Omental fat pad (tissue), 4 donors: ENCODE results near the gene COQ7. TPM values are rescaled to one million over a fixed set of nuclear protein-coding genes. Genes with fewer than 3 reads are reported as not detected.
A peak's percentile ranks its signal among the peaks of the same experiment; 100 is the strongest.

Experiments used
- ATAC-seq: fragments of 150-250 bp; one replicate; pipeline ENCODE4 v1.9.1; 2016; ENCODE audit warnings: mild to moderate bottlenecking, moderate library complexity; ENCODE audit not compliant: low FRiP score
- DNase-seq: peaks from one replicate; pipeline ENCODE4 v3.0.0-alpha.2; 2019; ENCODE audit warnings: low spot score
- total RNA-seq, 4 donors: library from RNA; depleted of rRNA; stranded (reverse); fragments of >200 nt; gene quantifications; one replicate each; pipeline ENCODE4 v1.1.0, GENCODE V29; 2016
- TF ChIP-seq, protein P1 (sequence below), 3 donors: fragments of 450-650 bp; IDR thresholded peaks; one replicate each; pipeline ENCODE4 v1.5.1; 2016 to 2017; ENCODE audit warnings: antibody characterized with exemption in 3 of 3, mild to moderate bottlenecking in 3 of 3, moderate library complexity in 2 of 3

COQ7 gene
- total RNA-seq, 4 donors from 2014 or later: 11.0 to 17.4 (median 11.9) TPM

DNA sequence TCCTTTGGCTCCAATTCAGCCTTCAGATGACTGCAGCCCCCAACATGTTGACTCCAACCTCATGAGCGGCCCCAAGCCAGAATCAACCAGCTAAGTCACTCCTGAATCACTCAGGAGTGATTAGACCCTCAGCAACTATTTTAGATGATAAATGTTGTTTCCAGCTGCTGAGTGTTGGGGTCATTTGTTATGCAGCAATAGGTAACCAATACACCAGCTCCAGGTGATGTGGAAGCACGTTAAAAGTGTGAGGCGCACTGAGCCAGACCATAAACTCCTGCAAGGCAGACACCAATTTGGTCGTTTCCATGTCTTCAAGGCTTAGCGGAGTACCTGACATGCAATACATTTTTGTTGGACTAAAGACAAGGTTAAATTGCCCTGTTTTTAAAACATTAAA lies 17.5 kb downstream of the COQ7 start:
- DNase-seq (no peak), ATAC-seq (no peak)
- TF ChIP-seq, protein P1, sequence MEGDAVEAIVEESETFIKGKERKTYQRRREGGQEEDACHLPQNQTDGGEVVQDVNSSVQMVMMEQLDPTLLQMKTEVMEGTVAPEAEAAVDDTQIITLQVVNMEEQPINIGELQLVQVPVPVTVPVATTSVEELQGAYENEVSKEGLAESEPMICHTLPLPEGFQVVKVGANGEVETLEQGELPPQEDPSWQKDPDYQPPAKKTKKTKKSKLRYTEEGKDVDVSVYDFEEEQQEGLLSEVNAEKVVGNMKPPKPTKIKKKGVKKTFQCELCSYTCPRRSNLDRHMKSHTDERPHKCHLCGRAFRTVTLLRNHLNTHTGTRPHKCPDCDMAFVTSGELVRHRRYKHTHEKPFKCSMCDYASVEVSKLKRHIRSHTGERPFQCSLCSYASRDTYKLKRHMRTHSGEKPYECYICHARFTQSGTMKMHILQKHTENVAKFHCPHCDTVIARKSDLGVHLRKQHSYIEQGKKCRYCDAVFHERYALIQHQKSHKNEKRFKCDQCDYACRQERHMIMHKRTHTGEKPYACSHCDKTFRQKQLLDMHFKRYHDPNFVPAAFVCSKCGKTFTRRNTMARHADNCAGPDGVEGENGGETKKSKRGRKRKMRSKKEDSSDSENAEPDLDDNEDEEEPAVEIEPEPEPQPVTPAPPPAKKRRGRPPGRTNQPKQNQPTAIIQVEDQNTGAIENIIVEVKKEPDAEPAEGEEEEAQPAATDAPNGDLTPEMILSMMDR (IDR thresholded peaks at IDR 0.05): no peak

DNA sequence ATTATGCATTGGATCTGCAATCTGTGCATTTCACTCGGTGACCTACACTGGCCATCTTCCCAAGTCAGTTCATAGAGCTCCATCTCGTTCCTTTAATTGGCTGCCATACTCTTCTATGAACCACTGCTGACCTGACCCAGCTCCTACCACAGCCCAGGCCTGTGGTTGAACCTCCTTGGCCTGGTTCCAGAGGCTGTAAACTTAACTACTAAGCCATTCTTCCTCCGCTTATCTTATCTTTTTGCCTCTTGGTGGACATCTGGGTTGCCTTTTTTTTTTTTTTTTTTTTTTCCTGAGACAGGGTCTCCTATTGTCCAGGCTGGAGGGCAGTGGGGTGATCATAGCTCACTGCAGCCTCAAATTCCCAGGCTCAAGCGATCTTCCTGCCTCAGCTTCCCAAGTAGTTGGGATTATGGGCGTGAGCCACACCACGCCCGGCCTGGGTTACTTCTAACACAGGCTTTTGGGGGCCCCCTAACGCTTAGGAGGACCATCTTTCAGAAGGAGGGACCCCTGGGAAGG lies 18.3 kb downstream of the COQ7 start:
- DNase-seq: no peak
- TF ChIP-seq, protein P1 (IDR thresholded peaks at IDR 0.05): no peak
- no peak for ATAC-seq

DNA sequence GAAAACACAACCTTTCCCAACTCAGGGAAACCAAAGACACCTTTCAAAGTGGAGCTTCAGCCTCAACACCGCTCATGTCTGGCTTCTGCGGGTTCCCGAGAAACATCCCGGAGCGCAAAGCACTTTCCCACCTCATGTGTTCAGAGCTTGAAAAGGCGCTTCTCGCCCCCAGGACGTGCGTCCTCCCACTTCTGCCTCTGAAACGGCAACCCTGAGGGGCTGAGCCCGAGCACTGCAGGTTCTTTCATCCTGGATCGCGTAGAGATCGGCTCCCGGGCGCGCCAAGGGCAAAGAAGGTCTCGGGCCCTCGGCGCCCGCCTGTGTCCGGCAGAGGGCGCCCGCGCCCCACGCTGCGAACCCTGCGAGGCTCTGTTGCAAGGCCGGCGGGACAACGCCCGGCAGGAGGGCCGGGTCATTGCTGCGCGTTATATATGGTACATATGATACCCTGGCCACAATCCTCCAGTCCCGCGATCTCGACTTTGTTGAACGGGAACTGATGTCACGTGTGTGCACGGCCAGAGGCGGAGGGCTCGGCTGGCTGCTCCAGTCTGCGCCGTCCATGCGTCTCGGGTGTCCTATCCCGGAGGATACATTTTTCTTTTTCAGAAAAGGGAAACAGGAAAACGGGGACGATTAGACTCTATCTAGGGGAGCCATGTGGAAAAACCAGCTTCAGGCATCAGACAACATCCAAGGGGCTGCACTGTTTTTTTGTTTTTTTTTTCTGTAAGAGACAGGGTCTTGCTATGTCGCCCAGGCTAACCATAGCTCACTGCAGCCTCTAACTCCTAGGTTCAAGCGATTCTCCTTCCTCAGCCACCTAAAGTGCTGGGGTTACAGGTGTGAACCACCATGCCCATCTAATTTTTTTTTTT lies 19.1 kb downstream of the COQ7 start:
- DNase-seq (peak; percentile 64), ATAC-seq (peak; percentile 98)
- TF ChIP-seq, protein P1 (IDR thresholded peaks at IDR 0.05): peak in 2 of 3 donors; percentile 69 to 92

DNA sequence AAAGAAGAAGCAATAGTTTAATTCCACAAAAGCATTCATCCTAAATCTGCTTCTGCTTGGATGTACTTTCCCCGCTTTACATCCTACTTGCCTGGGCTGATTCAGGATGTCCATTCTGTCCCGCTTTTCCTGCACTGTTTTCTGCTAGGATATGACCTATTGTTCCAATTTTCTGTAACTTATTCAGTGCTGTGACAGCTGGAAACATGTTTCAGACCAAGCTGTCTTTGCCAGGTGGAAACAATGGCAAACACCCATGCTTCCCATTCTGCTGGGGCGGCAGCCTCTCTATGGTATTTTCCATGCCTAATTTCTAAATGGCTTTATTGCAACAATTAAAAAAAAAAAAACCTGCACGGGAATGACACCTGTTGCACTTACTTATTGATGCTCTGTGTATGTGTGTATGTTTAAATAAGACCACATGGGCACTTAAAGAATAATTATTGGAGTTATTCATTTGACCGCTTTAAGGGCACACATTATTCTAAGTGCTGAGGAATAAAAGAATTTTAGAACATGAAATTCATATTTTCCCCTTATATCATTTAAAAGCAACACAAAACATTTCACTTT lies 21.0 kb downstream of the COQ7 start:
- TF ChIP-seq, protein P1 (IDR thresholded peaks at IDR 0.05): no peak
- ATAC-seq: no peak

DNA sequence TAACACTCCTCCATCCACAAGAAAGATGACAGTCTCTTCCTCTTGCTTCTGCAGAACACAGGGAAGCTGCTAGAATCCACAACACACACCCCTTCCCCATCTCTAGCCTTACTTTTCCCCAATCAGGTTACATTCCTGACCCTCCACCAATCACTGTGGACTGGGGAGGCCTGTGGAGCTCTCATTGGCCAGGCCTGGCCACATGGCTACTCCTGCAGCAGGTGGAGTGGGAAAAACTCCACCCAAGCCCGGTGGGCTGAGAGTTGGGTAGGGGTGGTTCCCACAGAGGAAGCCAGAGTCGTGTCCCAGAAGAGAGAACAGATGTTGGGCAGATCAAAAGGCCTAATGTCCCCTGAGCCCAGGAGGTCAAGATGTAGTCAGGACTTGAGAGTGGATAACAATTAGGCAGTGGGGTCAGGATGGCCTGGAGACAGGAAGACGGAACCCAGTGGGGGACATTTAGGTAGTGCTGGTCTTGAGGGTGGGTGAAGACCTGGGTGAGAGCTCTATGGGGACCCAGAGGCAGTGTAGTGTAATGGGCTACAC lies 22.1 kb downstream of the COQ7 start:
- ATAC-seq (no peak), DNase-seq (no peak)
- TF ChIP-seq, protein P1 (IDR thresholded peaks at IDR 0.05): no peak

More for the DNA sequence above, 21.0 kb downstream of the COQ7 start:
- DNase-seq: no peak

DNA sequence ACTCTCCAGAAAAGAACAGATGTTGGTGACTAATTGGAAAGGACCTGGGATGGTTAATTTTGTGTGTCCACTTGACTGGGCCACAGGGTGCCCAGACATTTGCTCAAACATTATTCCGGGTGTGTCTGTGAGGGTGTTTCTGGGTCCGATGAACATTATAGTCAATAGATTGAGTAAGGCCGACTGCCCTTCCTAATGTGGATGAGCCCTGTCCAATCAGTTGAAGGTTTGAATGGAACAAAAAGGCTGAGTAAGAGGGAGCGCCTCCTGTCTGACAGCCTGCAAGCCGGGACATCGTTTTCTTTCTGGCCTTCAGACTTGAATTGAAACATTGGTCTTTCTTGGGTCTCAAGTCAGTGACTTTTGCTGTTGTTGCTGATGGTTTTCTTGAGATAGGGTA lies 23.5 kb downstream of the COQ7 start:
- DNase-seq (no peak), ATAC-seq (no peak)
- TF ChIP-seq, protein P1 (IDR thresholded peaks at IDR 0.05): no peak
